Calu3 (cell line): ENCODE results near the gene DDX52. TPM values are rescaled to one million over a fixed set of nuclear protein-coding genes. Genes with fewer than 3 reads are reported as not detected.

Source experiments
- BruUV-seq: library from RNA; stranded (reverse); fragments of 400-500 nt; replicated peaks from 2 replicates; lab custom pipeline; 2021; lab: Mats Ljungman, UMichigan
- CTCF ChIA-PET: fragments of 300-600 bp; sonication (Branson Sonifier 250); formaldehyde crosslinking; loops from one replicate; lab custom pipeline; 2022; ENCODE audit warnings: antibody characterized with exemption; lab: Charles Lee
- DNase-seq: peaks from one replicate; pipeline ENCODE4 v3.0.0; 2022
- H3K27ac Mint-ChIP-seq: one replicate; pipeline ENCODE4 v1.8.0; 2022; ENCODE audit warnings: mixed read lengths; ENCODE audit not compliant: unreplicated experiment
- H3K27me3 Mint-ChIP-seq: one replicate; pipeline ENCODE4 v1.8.0; 2022; ENCODE audit warnings: mixed read lengths; ENCODE audit not compliant: unreplicated experiment
- H3K36me3 Mint-ChIP-seq: one replicate; pipeline ENCODE4 v1.8.0; 2022; ENCODE audit warnings: mild to moderate bottlenecking, moderate library complexity, mixed read lengths; ENCODE audit not compliant: insufficient read depth, unreplicated experiment
- H3K4me1 Mint-ChIP-seq: one replicate; pipeline ENCODE4 v1.8.0; 2022; ENCODE audit warnings: mild to moderate bottlenecking, low read depth, mixed read lengths; ENCODE audit not compliant: unreplicated experiment
- H3K4me3 Mint-ChIP-seq: one replicate; pipeline ENCODE4 v1.8.0; 2022; ENCODE audit warnings: mild to moderate bottlenecking, low read depth, moderate library complexity, mixed read lengths; ENCODE audit not compliant: unreplicated experiment
- H3K9me3 Mint-ChIP-seq: one replicate; pipeline ENCODE4 v1.8.0; 2022; ENCODE audit warnings: low read depth, mixed read lengths; ENCODE audit not compliant: unreplicated experiment
- intact Hi-C: fragments of 100-400 bp; cut with micrococcal nuclease; formaldehyde crosslinking; loops from one replicate; pipeline ENCODE4 v1.10.0; 2022; ENCODE audit not compliant: unreplicated experiment
- total RNA-seq: library from RNA; stranded (reverse); gene quantifications from 2 replicates; pipeline ENCODE4 v1.2.3, GENCODE V29; 2022
- TF ChIP-seq, protein P1 (sequence below): fragments of 200-600 bp; IDR thresholded peaks from one replicate; pipeline ENCODE4 v1.8.0; 2022; ENCODE audit warnings: antibody characterized with exemption; ENCODE audit not compliant: unreplicated experiment

The DDX52 gene
- total RNA-seq, 1 experiment from 2014 or later = 137 TPM

DNA sequence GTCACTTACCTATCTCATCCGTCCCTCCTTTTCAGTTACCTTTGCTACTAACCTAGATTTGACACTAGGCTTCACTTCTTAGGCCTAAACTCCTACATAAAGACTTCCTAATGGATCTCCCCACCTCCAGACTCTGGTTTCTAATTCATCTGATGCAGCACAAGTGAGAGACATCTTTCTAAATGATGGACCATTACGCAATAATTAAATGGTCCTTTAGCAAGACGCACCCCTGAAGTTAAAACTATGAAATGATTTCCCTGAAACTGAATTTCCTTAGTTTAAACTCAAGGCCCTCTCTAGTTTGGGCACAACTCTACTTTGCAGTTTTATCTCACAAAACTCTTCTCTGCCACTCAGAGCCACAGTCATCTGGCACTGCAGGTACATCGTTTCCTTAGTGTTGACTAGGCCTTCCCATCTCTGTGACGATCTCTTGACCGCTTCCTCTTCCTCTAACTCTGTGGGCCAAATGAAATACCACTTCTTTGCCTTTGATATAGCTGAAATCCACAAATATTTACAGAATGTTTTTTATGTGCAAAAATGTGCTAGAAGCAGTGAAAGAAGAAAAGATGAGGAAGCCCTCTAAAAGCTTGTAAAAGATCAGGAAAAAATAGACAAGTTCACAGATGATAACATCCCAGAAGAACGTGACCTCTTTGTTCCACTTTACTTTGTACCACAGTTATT is 37.3 kb downstream of the DDX52 start:
- Mint-ChIP-seq H3K27me3 (no peaks in the 10 kb centered on the region), H3K27ac (no peak overlapping the region), H3K9me3 (no peaks in the 10 kb centered on the region), H3K4me1 (peaks cover 34% of the 10 kb centered on the region), H3K4me3 (no peak overlapping the region), H3K36me3 (peaks cover 48% of the 10 kb centered on the region)
- TF ChIP-seq, protein P1, sequence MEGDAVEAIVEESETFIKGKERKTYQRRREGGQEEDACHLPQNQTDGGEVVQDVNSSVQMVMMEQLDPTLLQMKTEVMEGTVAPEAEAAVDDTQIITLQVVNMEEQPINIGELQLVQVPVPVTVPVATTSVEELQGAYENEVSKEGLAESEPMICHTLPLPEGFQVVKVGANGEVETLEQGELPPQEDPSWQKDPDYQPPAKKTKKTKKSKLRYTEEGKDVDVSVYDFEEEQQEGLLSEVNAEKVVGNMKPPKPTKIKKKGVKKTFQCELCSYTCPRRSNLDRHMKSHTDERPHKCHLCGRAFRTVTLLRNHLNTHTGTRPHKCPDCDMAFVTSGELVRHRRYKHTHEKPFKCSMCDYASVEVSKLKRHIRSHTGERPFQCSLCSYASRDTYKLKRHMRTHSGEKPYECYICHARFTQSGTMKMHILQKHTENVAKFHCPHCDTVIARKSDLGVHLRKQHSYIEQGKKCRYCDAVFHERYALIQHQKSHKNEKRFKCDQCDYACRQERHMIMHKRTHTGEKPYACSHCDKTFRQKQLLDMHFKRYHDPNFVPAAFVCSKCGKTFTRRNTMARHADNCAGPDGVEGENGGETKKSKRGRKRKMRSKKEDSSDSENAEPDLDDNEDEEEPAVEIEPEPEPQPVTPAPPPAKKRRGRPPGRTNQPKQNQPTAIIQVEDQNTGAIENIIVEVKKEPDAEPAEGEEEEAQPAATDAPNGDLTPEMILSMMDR = no peak
- intact Hi-C loops = loop anchor here (5.0 kb wide), 1 partner anchor 79 kb away; no protein-coding TSS in a partner anchor
- CTCF ChIA-PET = interaction anchor here (0.8 kb wide), 1 partner anchor 22 kb away, joined by 3 read pairs; no protein-coding TSS in a partner anchor
- no TSS peak for BruUV-seq
- no peak for DNase-seq

DNA sequence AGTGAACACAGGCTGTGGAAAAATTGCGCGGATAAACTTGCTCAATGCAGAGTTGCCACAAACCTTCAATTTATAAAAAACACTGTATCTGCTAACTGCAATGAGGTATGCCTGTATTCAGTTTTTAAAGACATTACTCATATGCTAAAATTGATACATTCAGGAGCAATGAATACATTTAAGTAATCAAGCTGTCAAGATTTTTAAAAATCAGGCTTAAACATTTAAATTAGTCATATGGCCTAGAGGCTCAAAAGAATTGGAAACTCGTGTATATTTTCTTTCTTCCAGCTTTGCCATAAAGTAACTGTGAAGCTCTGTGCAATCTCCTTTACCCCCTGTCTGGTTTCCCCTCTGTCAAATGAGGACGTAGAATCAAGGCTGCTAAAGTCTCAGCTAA is 38.2 kb downstream of the DDX52 start:
- BruUV-seq = no TSS peak
- TF ChIP-seq, protein P1 = no peak
- peaks cover 41% of the 10 kb centered on the region for H3K36me3 Mint-ChIP-seq
- DNase-seq = no peak
- H3K9me3 Mint-ChIP-seq = no peaks in the 10 kb centered on the region
- intact Hi-C loops = loop anchor here (5.0 kb wide), 1 partner anchor 78 kb away; no protein-coding TSS in a partner anchor
- no peak overlapping the region for H3K4me3 Mint-ChIP-seq
- H3K27me3 Mint-ChIP-seq = no peaks in the 10 kb centered on the region
- peaks cover 34% of the 10 kb centered on the region for H3K4me1 Mint-ChIP-seq
- no peak overlapping the region for H3K27ac Mint-ChIP-seq
- CTCF ChIA-PET = interaction anchor here (0.5 to 1.0 kb wide), 2 partner anchors 9 to 1598 kb away, joined by 3 read pairs; no protein-coding TSS in a partner anchor

DNA sequence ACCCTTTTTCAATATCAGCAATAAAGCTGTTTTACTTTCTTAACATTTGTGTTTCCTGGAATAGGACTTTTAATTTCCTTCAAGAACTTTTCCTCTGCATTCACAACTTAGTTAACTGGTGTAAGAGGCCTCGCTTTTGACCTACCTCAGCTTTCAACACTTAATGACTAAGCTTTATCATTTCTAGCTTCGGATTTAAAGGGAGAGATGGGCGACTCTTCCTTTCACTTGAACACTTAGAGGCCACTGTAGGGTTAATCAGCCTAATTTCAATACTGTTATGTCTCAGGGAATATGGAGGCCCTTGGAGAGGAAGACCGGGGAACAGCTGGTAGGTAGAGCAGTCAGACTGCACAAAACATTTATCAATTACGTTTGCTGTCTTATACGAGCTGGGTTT is 38.7 kb downstream of the DDX52 start:
- peak overlapping the region; percentile 3 for H3K27ac Mint-ChIP-seq
- peaks cover 35% of the 10 kb centered on the region for H3K36me3 Mint-ChIP-seq
- no peaks in the 10 kb centered on the region for H3K27me3 Mint-ChIP-seq
- CTCF ChIA-PET = interaction anchor here (0.5 to 1.0 kb wide), 5 partner anchors 8 to 1598 kb away, joined by 3 read pairs; no protein-coding TSS in a partner anchor
- BruUV-seq = no TSS peak
- no peak overlapping the region for H3K4me3 Mint-ChIP-seq
- peaks cover 28% of the 10 kb centered on the region for H3K4me1 Mint-ChIP-seq
- DNase-seq = no peak
- H3K9me3 Mint-ChIP-seq = no peaks in the 10 kb centered on the region
- intact Hi-C loops = no loop called here
- TF ChIP-seq, protein P1 = no peak

DNA sequence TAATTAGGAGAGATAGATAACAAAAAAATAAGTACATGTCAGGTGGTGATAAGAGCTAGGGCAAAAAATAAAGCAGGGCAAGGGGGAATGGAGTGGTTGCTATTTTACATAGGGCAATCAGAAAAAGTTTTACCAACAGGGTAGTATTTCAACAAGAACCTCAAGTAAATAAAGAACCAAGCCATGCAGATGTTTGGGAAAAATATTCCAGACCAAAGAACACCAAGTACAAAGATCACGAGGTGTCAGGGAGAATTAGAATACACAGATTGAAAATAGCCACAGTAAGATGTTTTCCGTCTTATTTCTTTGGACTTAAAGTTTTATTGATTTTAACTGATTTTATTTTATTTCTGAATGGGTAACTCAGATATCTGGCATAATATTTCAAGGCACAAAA is 45.1 kb downstream of the DDX52 start:
- intact Hi-C loops = no loop called here
- TF ChIP-seq, protein P1 = no peak
- no peaks in the 10 kb centered on the region for H3K4me1 Mint-ChIP-seq
- no peaks in the 10 kb centered on the region for H3K27me3 Mint-ChIP-seq
- CTCF ChIA-PET = interaction anchor here (3.9 kb wide), 1 partner anchor 11 kb away, joined by 13 read pairs; the partner anchor contains the start of gene SYNRG
- H3K9me3 Mint-ChIP-seq = no peaks in the 10 kb centered on the region
- H3K27ac Mint-ChIP-seq = no peak overlapping the region
- H3K36me3 Mint-ChIP-seq = peaks cover 22% of the 10 kb centered on the region
- no peak for DNase-seq
- no peak overlapping the region for H3K4me3 Mint-ChIP-seq
- BruUV-seq = no TSS peak
